Lung (tissue), 12 donors: ENCODE results near the gene NEXMIF. TPM values are rescaled to one million over a fixed set of nuclear protein-coding genes. Genes with fewer than 3 reads are reported as not detected.
"Not testable (repeated sequence)": the region's sequence is repeated elsewhere in the genome, so short reads cannot be mapped to it uniquely, and the experiment has no call there.

Experiments
- ATAC-seq: fragments of 200-7000 bp; cut with Tn5 transposase; one replicate; pipeline ENCODE4 v1.9.1; 2020; ENCODE audit warnings: moderate number of reproducible peaks; ENCODE audit not compliant: insufficient read depth, low FRiP score
- DNase-seq, 3 donors: peaks; one replicate each; pipeline ENCODE4 v3.0.0-alpha.2; 2013 to 2017
- H3K27ac ChIP-seq, 2 donors: one replicate each; pipeline ENCODE4 v1.5.1; 2013; ENCODE audit warnings: mild to moderate bottlenecking in 2 of 2, moderate library complexity in 2 of 2, control low read depth in 1 of 2, inconsistent platforms in 1 of 2, low read depth in 1 of 2, low read length in 1 of 2
- H3K27me3 ChIP-seq, 3 donors: one replicate each; pipeline ENCODE4 v1.5.1; 2013; ENCODE audit warnings: low read length in 2 of 3; ENCODE audit not compliant: control insufficient read depth in 3 of 3, insufficient read depth in 3 of 3
- H3K36me3 ChIP-seq, 4 donors: one replicate each; pipeline ENCODE4 v1.5.1; 2013; ENCODE audit warnings: low read length in 4 of 4, mild to moderate bottlenecking in 1 of 4, moderate library complexity in 1 of 4; ENCODE audit not compliant: control insufficient read depth in 4 of 4, insufficient read depth in 4 of 4
- H3K4me1 ChIP-seq, 5 donors: one replicate each; pipeline ENCODE4 v1.5.1; 2013; ENCODE audit warnings: low read length in 5 of 5, mild to moderate bottlenecking in 2 of 5, moderate library complexity in 1 of 5; ENCODE audit not compliant: control insufficient read depth in 5 of 5, insufficient read depth in 5 of 5
- H3K4me3 ChIP-seq: one replicate; pipeline ENCODE4 v1.5.1; 2013; ENCODE audit warnings: mild to moderate bottlenecking, control low read depth, moderate library complexity
- H3K9ac ChIP-seq, 2 donors: one replicate each; pipeline ENCODE4 v1.5.1; 2013; ENCODE audit warnings: low read length in 2 of 2, control low read depth in 1 of 2; ENCODE audit not compliant: insufficient read depth in 1 of 2
- H3K9me3 ChIP-seq, 4 donors: one replicate each; pipeline ENCODE4 v1.5.1; 2013; ENCODE audit warnings: low read length in 3 of 4, mild to moderate bottlenecking in 1 of 4, moderate library complexity in 1 of 4; ENCODE audit not compliant: control insufficient read depth in 4 of 4, insufficient read depth in 3 of 4
- CTCF ChIP-seq: IDR thresholded peaks from 2 replicates; pipeline ENCODE4 v1.5.1; 2012; ENCODE audit warnings: mild to moderate bottlenecking; ENCODE audit errors: control extremely low read depth, extremely low read depth
- WGBS, 2 donors: extraction: QIAGEN DNeasy Blood & Tissue Kit; methylation state at CpG; one replicate each; pipeline ENCODE4 v1.1.7; 2013; 5-methylcytosine and 5-hydroxymethylcytosine counted together
- polyA plus RNA-seq, 2 donors: library from polyadenylated mRNA; stranded (reverse); fragments of 200-250 nt; gene quantifications; one replicate each; pipeline ENCODE4 v1.2.1, GENCODE V29; 2013
- total RNA-seq, 2 donors: library from RNA; depleted of rRNA in 1 of 2; stranded (reverse); fragments of >200 nt in 1 of 2; gene quantifications; one replicate each; pipeline ENCODE4 v1.2.1, GENCODE V29; 2014 to 2021
- donor health status: control.
- donor health status: control.
- donor health status: Bipolar disorder and iron deficiency.
- donor health status: healthy.
- donor health status: DM: yes; HTN: yes; CAD: no.

The NEXMIF gene
- total and polyA plus RNA-seq, 4 donors: 0.08 to 1.2 (median 0.26) TPM

- ATAC-seq (no peak), DNase-seq (no peak)
- H3K4me1 ChIP-seq: no peaks in the 10 kb centered on the region
- WGBS, 2 donors: 66 to 79% methylated on average over 3 of the region's 3 CpGs
- no peaks in the 10 kb centered on the region for H3K9me3 ChIP-seq
- H3K4me3 ChIP-seq: no peak overlapping the region
- no peak overlapping the region for H3K9ac ChIP-seq
- no peaks in the 10 kb centered on the region for H3K36me3 ChIP-seq
- H3K27ac ChIP-seq: no peak overlapping the region
- no peaks in the 10 kb centered on the region for H3K27me3 ChIP-seq
- TF ChIP-seq CTCF: no peak
These were observed 32.7 kb downstream of the NEXMIF start for GRCh38 chrX:74892561-74892960.

- 45 to 53% methylated on average over 4 of the region's 4 CpGs for WGBS, 2 donors
These were observed 34.4 kb downstream of the NEXMIF start for GRCh38 chrX:74890676-74891430.

GRCh38 chrX:74882383-74882782 lies 42.9 kb downstream of the NEXMIF start:
- H3K4me1 ChIP-seq, H3K27ac ChIP-seq, H3K4me3 ChIP-seq, H3K9me3 ChIP-seq, H3K36me3 ChIP-seq, H3K9ac ChIP-seq, DNase-seq, ATAC-seq, H3K27me3 ChIP-seq: not testable (repeated sequence)
- WGBS, 2 donors: 89 to 92% methylated on average over 9 of the region's 9 CpGs

More at GRCh38 chrX:74890676-74891430, 34.4 kb downstream of the NEXMIF start:
- Histone ChIP-seq H3K4me1 (no peaks in the 10 kb centered on the region), H3K36me3 (no peaks in the 10 kb centered on the region), H3K27ac (no peak overlapping the region), H3K4me3 (no peak overlapping the region), H3K9me3 (no peaks in the 10 kb centered on the region), H3K9ac (no peak overlapping the region), H3K27me3 (no peaks in the 10 kb centered on the region)
- ATAC-seq (no peak), DNase-seq (peak in 1 of 3 donors; percentile 5)
- TF ChIP-seq CTCF: no peak

GRCh38 chrX:74865725-74866124 lies 59.5 kb downstream of the NEXMIF start:
- H3K4me1 ChIP-seq: no peaks in the 10 kb centered on the region
- H3K27me3 ChIP-seq: no peaks in the 10 kb centered on the region
- no peak overlapping the region for H3K4me3 ChIP-seq
- WGBS, 2 donors: 89 to 96% methylated on average over 4 of the region's 4 CpGs
- no peaks in the 10 kb centered on the region for H3K36me3 ChIP-seq
- H3K27ac ChIP-seq: no peak overlapping the region
- H3K9me3 ChIP-seq: peaks cover 0 to 20% (median 8%) of the 10 kb centered on the region in 4 donors
- TF ChIP-seq CTCF: no peak
- DNase-seq (no peak), ATAC-seq (no peak)
- H3K9ac ChIP-seq: no peak overlapping the region
